GM12872 (cell line): ENCODE data around the gene HSBP1L1.

Source experiments
- CTCF ChIP-seq: IDR thresholded peaks from 3 replicates; pipeline ENCODE4 v1.5.1; 2011; ENCODE audit warnings: low read depth, mild to moderate bottlenecking, low read length, moderate library complexity; ENCODE audit not compliant: insufficient read depth

HSBP1L1 gene

GRCh38 chr18:79964330-79965118, at the start of gene HSBP1L1:
Gene HSBP1L1, plus strand, starts transcription at chr18:79964643. Its CDS starts 93 bp downstream, at chr18:79964736.
- TF ChIP-seq CTCF, result no peak; the same call in 2 of the 3 replicates

- no peak for TF ChIP-seq CTCF
Observed at GRCh38 chr18:79915161-79916127, 49.0 kb upstream of the HSBP1L1 start.

- TF ChIP-seq CTCF, result no peak
Observed at GRCh38 chr18:79916128-79916494, 48.3 kb upstream of the HSBP1L1 start.

- no peak for TF ChIP-seq CTCF
Observed at GRCh38 chr18:79916546-79917168, 47.8 kb upstream of the HSBP1L1 start.

- TF ChIP-seq CTCF, result no peak
Observed at GRCh38 chr18:79917169-79917852, 47.1 kb upstream of the HSBP1L1 start.

- no peak for TF ChIP-seq CTCF
Observed at GRCh38 chr18:79917853-79918614, 46.4 kb upstream of the HSBP1L1 start.
